HG03196 (cell line): ENCODE data around the gene IL17C.

ENCODE experiments used
- ATAC-seq: cut with Tn5 transposase; IDR thresholded peaks from one replicate; pipeline ENCODE4 v1.9.1; 2021; ENCODE audit not compliant: unreplicated experiment

Gene IL17C

GRCh38 chr16:88627531-88628411 lies 10.6 kb upstream of the IL17C start:
- no peak for ATAC-seq

GRCh38 chr16:88628512-88628974 lies 9.8 kb upstream of the IL17C start:
- ATAC-seq: no peak

GRCh38 chr16:88629835-88630234 lies 8.5 kb upstream of the IL17C start:
- no peak for ATAC-seq

GRCh38 chr16:88630433-88630832 lies 7.9 kb upstream of the IL17C start:
- ATAC-seq: no peak

- no peak for ATAC-seq
These were observed 7.4 kb upstream of the IL17C start for GRCh38 chr16:88630941-88631340.

- no peak for ATAC-seq
These were observed 7.0 kb upstream of the IL17C start for GRCh38 chr16:88631384-88631783.

- no peak for ATAC-seq
These were observed 6.3 kb upstream of the IL17C start for GRCh38 chr16:88631920-88632586.

- no peak for ATAC-seq
These were observed 5.8 kb upstream of the IL17C start for GRCh38 chr16:88632587-88632930.

- ATAC-seq: peak; percentile 37
These were observed 4.7 kb upstream of the IL17C start for GRCh38 chr16:88633684-88634140.

- peak; percentile 49 for ATAC-seq
These were observed 4.0 kb upstream of the IL17C start for GRCh38 chr16:88634141-88634993.

- ATAC-seq: peak; percentile 7
These were observed 3.2 kb upstream of the IL17C start for GRCh38 chr16:88634994-88635670.

GRCh38 chr16:88635671-88636319 lies 2.6 kb upstream of the IL17C start:
- ATAC-seq: no peak

- no peak for ATAC-seq
These were observed 1.7 kb upstream of the IL17C start for GRCh38 chr16:88636488-88637265.

GRCh38 chr16:88639231-88640038 lies 1.1 kb downstream of the IL17C start:
- no peak for ATAC-seq

GRCh38 chr16:88640039-88640495 lies 1.7 kb downstream of the IL17C start:
- ATAC-seq: no peak

GRCh38 chr16:88640498-88641247 lies 2.3 kb downstream of the IL17C start:
- no peak for ATAC-seq

- ATAC-seq: no peak
These were observed 4.7 kb downstream of the IL17C start for GRCh38 chr16:88642881-88643643.
